Mesenchymal stem cell (in vitro differentiated cells and primary cell): ENCODE results near the gene PLXNB3.

Experiments
- DNase-seq: peaks from one replicate; pipeline ENCODE4 v3.0.0-alpha.2; 2013
- H2AFZ ChIP-seq: one replicate; pipeline ENCODE4 v1.6.1; 2013; ENCODE audit warnings: low read depth, mild to moderate bottlenecking, control low read depth, inconsistent platforms, low read length, moderate library complexity
- H2AK5ac ChIP-seq: 2 replicates; pipeline ENCODE4 v1.6.1; 2013; ENCODE audit warnings: low read length, moderate library complexity, mild to moderate bottlenecking, inconsistent platforms; ENCODE audit not compliant: severe bottlenecking
- H2BK120ac ChIP-seq: one replicate; pipeline ENCODE4 v1.6.1; 2013; ENCODE audit warnings: low read depth, mild to moderate bottlenecking, inconsistent platforms, low read length, moderate library complexity
- H2BK12ac ChIP-seq, 2 experiments: one replicate each; pipeline ENCODE4 v1.6.1; 2013; ENCODE audit warnings: inconsistent platforms in 2 of 2, low read length in 2 of 2, mild to moderate bottlenecking in 2 of 2, moderate library complexity in 2 of 2, control low read depth in 1 of 2
- H2BK15ac ChIP-seq: one replicate; pipeline ENCODE4 v1.6.1; 2013; ENCODE audit warnings: mild to moderate bottlenecking, low read depth, inconsistent platforms; ENCODE audit not compliant: poor library complexity, severe bottlenecking
- H2BK5ac ChIP-seq: 2 replicates; pipeline ENCODE4 v1.6.1; 2013; ENCODE audit warnings: low read depth, mild to moderate bottlenecking, low read length, control low read depth, inconsistent platforms; ENCODE audit not compliant: poor library complexity, severe bottlenecking
- H3K14ac ChIP-seq, 2 experiments: one replicate each; pipeline ENCODE4 v1.6.1; 2013; ENCODE audit warnings: inconsistent platforms in 2 of 2, low read length in 2 of 2, control low read depth in 1 of 2, mild to moderate bottlenecking in 1 of 2, moderate library complexity in 1 of 2
- H3K18ac ChIP-seq, 2 experiments: one replicate each; pipeline ENCODE4 v1.6.1; 2013; ENCODE audit warnings: inconsistent platforms in 2 of 2, low read length in 2 of 2, control low read depth in 1 of 2, low read depth in 1 of 2, mild to moderate bottlenecking in 1 of 2
- H3K23ac ChIP-seq, 2 experiments: one replicate each; pipeline ENCODE4 v1.6.1; 2013; ENCODE audit warnings: inconsistent platforms in 2 of 2, low read length in 2 of 2, mild to moderate bottlenecking in 2 of 2, moderate library complexity in 2 of 2, control low read depth in 1 of 2
- H3K27ac ChIP-seq: 2 replicates; pipeline ENCODE4 v1.5.1; 2013; ENCODE audit warnings: mild to moderate bottlenecking, moderate library complexity, low read length, control low read depth, inconsistent platforms; ENCODE audit not compliant: poor library complexity, severe bottlenecking
- H3K27me3 ChIP-seq, 2 experiments: 2 replicates each; pipeline versions ENCODE4 v1.6.1 to v1.7.0; 2013; ENCODE audit warnings: low read length in 2 of 2, mild to moderate bottlenecking in 2 of 2, moderate library complexity in 2 of 2, control low read depth in 1 of 2, inconsistent platforms in 1 of 2; ENCODE audit not compliant: control insufficient read depth in 1 of 2, insufficient read depth in 1 of 2
- H3K36me3 ChIP-seq, 2 experiments: 2 replicates each; pipeline versions ENCODE4 v1.6.1 to v1.7.0; 2013; ENCODE audit warnings: low read length in 2 of 2, control low read depth in 1 of 2, inconsistent platforms in 1 of 2, low read depth in 1 of 2, mild to moderate bottlenecking in 1 of 2; ENCODE audit not compliant: insufficient read depth in 2 of 2, control insufficient read depth in 1 of 2
- H3K4ac ChIP-seq, 2 experiments: one replicate each; pipeline ENCODE4 v1.6.1; 2013; ENCODE audit warnings: inconsistent platforms in 2 of 2, low read length in 2 of 2, mild to moderate bottlenecking in 2 of 2, moderate library complexity in 2 of 2, control low read depth in 1 of 2, low read depth in 1 of 2
- H3K4me1 ChIP-seq: 2 replicates; pipeline ENCODE4 v1.6.1; 2013; ENCODE audit warnings: low read depth, low read length, control low read depth; ENCODE audit not compliant: control insufficient read depth, insufficient read depth
- H3K4me2 ChIP-seq: 2 replicates; pipeline ENCODE4 v1.6.1; 2013; ENCODE audit warnings: low read length, mild to moderate bottlenecking, inconsistent platforms; ENCODE audit not compliant: poor library complexity, severe bottlenecking
- H3K4me3 ChIP-seq, 2 experiments: 2 replicates each; pipeline versions ENCODE4 v1.5.1 to v1.7.0; 2013; ENCODE audit warnings: low read length in 2 of 2, mild to moderate bottlenecking in 2 of 2, control low read depth in 1 of 2, low read depth in 1 of 2; ENCODE audit not compliant: insufficient read depth in 1 of 2
- H3K79me1 ChIP-seq: replicated peaks from 2 replicates; pipeline ENCODE4 v1.6.1; 2013; ENCODE audit warnings: mild to moderate bottlenecking, control low read depth, low read length, inconsistent platforms; ENCODE audit not compliant: poor library complexity, severe bottlenecking
- H3K9ac ChIP-seq: 2 replicates; pipeline ENCODE4 v1.7.0; 2013; ENCODE audit warnings: mild to moderate bottlenecking, low read length, moderate library complexity
- H3K9me3 ChIP-seq: 2 replicates; pipeline ENCODE4 v1.7.0; 2013; ENCODE audit warnings: mild to moderate bottlenecking, low read length; ENCODE audit not compliant: control insufficient read depth
- H4K8ac ChIP-seq: one replicate; pipeline ENCODE4 v1.6.1; 2013; ENCODE audit warnings: inconsistent platforms, mild to moderate bottlenecking, low read length, moderate library complexity
- H4K91ac ChIP-seq: one replicate; pipeline ENCODE4 v1.6.1; 2013; ENCODE audit warnings: mild to moderate bottlenecking, low read length, inconsistent platforms
- WGBS: methylation state at CpG from one replicate; pipeline ENCODE4 v1.1.7; 2013; ENCODE audit warnings: mixed read lengths; 5-methylcytosine and 5-hydroxymethylcytosine counted together

The PLXNB3 gene

DNA sequence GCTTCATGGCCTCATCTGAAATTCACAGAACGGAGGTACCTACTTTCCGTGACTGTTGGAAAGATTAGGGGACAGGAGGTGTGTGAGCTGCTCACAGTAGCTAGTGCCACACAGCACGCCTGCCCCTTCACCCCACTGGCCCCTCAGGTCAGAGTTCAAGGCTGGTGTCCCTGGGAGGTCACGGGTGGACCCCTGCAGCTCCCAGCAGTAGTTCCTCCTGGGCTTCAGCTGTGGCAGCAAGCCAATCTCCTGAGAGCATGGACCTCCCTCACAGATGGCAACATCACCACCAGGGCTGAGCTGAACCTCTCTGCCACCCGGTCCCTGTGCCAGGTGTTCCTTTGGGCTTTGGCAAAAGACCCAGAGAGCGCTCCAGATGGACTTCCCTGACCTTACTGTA lies 28.3 kb downstream of the PLXNB3 start:
- WGBS, result 91% methylated on average over 6 of the region's 6 CpGs
- H3K9ac ChIP-seq, result no peak overlapping the region
- no peak overlapping the region for H2BK15ac ChIP-seq
- DNase-seq, result no peak
- H2AK5ac ChIP-seq, result no peak overlapping the region
- no peak overlapping the region for H2AFZ ChIP-seq
- H3K27ac ChIP-seq, result no peak overlapping the region
- H2BK5ac ChIP-seq, result no peak overlapping the region
- no peak overlapping the region for H2BK120ac ChIP-seq
- peaks cover 30 to 67% of the 10 kb centered on the region in 2 experiments for H3K36me3 ChIP-seq
- no peak overlapping the region for H3K23ac ChIP-seq
- peaks cover 4% of the 10 kb centered on the region for H3K9me3 ChIP-seq
- H3K27me3 ChIP-seq, result peaks cover 0 to 2% of the 10 kb centered on the region in 2 experiments
- peaks cover 19% of the 10 kb centered on the region for H3K4me1 ChIP-seq
- H3K4ac ChIP-seq, result no peak overlapping the region
- H3K79me1 ChIP-seq, result peaks cover 14% of the 10 kb centered on the region
- no peak overlapping the region for H4K8ac ChIP-seq
- H3K18ac ChIP-seq, result no peak overlapping the region
- H2BK12ac ChIP-seq, result no peak overlapping the region
- no peak overlapping the region for H3K14ac ChIP-seq
- no peak overlapping the region for H3K4me2 ChIP-seq
- H3K4me3 ChIP-seq, result peak overlapping the region in 1 of 2 experiments; percentile 83
- H4K91ac ChIP-seq, result no peak overlapping the region

DNA sequence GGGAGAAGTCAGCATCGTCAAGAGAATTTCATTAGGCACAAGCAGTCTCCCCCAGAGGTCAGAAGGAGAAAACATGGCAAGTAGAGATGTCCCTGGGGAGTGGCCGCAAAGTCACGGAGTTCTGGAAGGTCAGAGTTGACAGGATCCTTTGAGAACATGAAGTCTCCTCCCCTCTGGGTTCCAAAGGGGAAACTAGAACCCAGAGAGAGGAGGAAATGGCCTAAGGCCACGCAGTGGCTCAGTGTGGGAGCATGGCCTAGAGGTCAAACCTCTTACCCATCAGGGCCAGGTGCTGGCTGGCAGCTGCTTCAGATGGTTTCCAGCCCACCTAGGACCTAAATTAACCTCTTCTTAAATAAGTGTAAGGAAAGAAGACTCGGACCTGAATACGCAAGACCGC lies 29.2 kb downstream of the PLXNB3 start:
- Histone ChIP-seq H3K27me3 (peaks cover 0 to 2% of the 10 kb centered on the region in 2 experiments), H3K23ac (no peak overlapping the region), H3K18ac (no peak overlapping the region), H2AFZ (no peak overlapping the region), H2BK120ac (no peak overlapping the region), H4K91ac (no peak overlapping the region), H3K79me1 (peaks cover 13% of the 10 kb centered on the region), H3K9ac (peak overlapping the region; percentile 94), H2BK15ac (no peak overlapping the region), H2BK5ac (no peak overlapping the region), H3K4me3 (peak overlapping the region; percentile 82 to 83), H3K4me1 (peaks cover 19% of the 10 kb centered on the region), H3K27ac (peak overlapping the region; percentile 40), H2AK5ac (no peak overlapping the region), H4K8ac (no peak overlapping the region), H3K9me3 (peaks cover 4% of the 10 kb centered on the region), H3K4ac (peak overlapping the region in 1 of 2 experiments; percentile 61), H3K14ac (no peak overlapping the region), H3K4me2 (peak overlapping the region; percentile 71), H2BK12ac (no peak overlapping the region), H3K36me3 (peaks cover 30 to 67% of the 10 kb centered on the region in 2 experiments)
- 36% methylated on average over 3 of the region's 7 CpGs for WGBS
- DNase-seq, result peak; percentile 25

DNA sequence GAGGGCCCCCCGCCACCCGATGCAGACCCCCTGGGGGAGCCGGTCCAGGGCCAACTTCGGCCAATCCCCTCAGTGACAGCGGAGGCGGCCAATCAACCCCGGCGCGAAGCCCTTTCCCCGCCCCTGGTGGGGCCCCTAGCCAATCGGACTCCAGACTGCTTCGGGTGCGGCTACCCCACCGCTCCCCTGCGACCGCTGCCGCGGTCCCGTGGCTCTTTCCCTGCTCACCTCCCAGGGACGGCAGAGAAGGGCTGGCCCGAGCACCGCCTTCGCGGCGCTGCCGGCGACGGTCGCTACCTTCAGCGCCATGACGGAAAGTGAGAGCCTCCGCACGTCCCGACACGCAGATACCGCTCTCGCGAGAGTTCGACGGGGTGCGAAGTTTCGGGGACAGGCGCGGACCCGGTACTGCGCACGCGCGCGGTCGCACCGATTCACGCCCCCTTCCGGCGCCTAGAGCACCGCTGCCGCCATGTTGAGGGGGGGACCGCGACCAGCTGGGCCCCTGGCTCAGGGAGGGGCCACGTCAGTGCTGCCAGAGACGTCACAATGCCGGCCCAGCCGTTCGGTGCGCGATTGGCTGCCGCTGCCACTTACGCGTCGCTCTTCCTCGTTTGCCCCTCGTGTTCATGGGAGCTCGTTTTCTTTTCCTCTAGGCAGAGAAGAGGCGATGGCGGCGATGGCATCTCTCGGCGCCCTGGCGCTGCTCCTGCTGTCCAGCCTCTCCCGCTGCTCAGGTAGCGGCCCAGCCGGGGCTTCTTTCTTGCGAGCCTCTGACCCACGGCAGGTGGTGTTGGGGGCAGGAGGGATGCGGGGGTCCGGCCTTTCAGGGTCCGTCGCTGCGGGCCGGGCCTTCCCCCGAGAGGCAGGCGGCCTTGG lies 30.2 kb downstream of the PLXNB3 start, which contains the start of the genes IDH3G and SSR4:
Gene IDH3G, minus strand, starts transcription at position 358 of the 879 bp plus-strand sequence. Its CDS starts 49 bp downstream, at position 309.
Gene SSR4, plus strand, starts transcription at position 651 of the 879 bp plus-strand sequence. Its CDS starts 20 bp downstream, at position 671.
- peak within 1 kb of the TSS; percentile 78 for H3K4me2 ChIP-seq
- peak within 1 kb of the TSS; percentile 94 for H3K9ac ChIP-seq
- no peak within 1 kb of the TSS for H2AFZ ChIP-seq
- peak within 1 kb of the TSS; percentile 73 for H2AK5ac ChIP-seq
- peak within 1 kb of the TSS in 1 of 2 experiments; percentile 40 for H3K23ac ChIP-seq
- peak within 1 kb of the TSS; percentile 92 for H3K27ac ChIP-seq
- H4K8ac ChIP-seq, result peak within 1 kb of the TSS; percentile 89
- peak within 1 kb of the TSS in 1 of 2 experiments; percentile 97 for H3K14ac ChIP-seq
- peak within 1 kb of the TSS; percentile 94 for H2BK5ac ChIP-seq
- H2BK15ac ChIP-seq, result no peak within 1 kb of the TSS
- peaks cover 10% of the 10 kb centered on the region for H3K9me3 ChIP-seq
- H3K4me1 ChIP-seq, result peaks cover 19% of the 10 kb centered on the region
- peak within 1 kb of the TSS; percentile 89 for H4K91ac ChIP-seq
- H2BK12ac ChIP-seq, result peak within 1 kb of the TSS in 1 of 2 experiments; percentile 71
- WGBS, result under 1% methylated on average over 37 of the region's 92 CpGs
- peak; percentile 94 for DNase-seq
- peak within 1 kb of the TSS; percentile 94 to 97 for H3K18ac ChIP-seq
- peaks cover 11% of the 10 kb centered on the region for H3K79me1 ChIP-seq
- peak within 1 kb of the TSS; percentile 82 to 83 for H3K4me3 ChIP-seq
- peak within 1 kb of the TSS; percentile 27 for H2BK120ac ChIP-seq
- peak within 1 kb of the TSS; percentile 35 to 88 for H3K4ac ChIP-seq
- H3K27me3 ChIP-seq, result no peaks in the 10 kb centered on the region
- H3K36me3 ChIP-seq, result peaks cover 35 to 67% of the 10 kb centered on the region in 2 experiments
